Astrocyte of the spinal cord (primary cell): ENCODE data around the gene OR52N5.
A peak's percentile ranks its signal among the peaks of the same experiment; 100 is the strongest.

ENCODE experiments used
- DNase-seq: peaks from one replicate; pipeline ENCODE4 v3.0.0; 2011; ENCODE audit warnings: low read depth, low spot score
- H3K4me3 ChIP-seq: 2 replicates; pipeline ENCODE4 v1.5.1; 2011; ENCODE audit warnings: low read depth, mild to moderate bottlenecking, low read length, moderate library complexity
- CTCF ChIP-seq: IDR thresholded peaks from 2 replicates; pipeline ENCODE4 v1.5.1; 2012; ENCODE audit warnings: low read depth, mild to moderate bottlenecking, low read length, inconsistent platforms
- in situ Hi-C: cut with HindIII; loops from 2 replicates; pipeline ENCODE4 v1.10.0; 2017; ENCODE audit warnings: low sequenced_read_pairs

OR52N5 gene

GRCh38 chr11:5783255-5783654 lies at the start of gene OR52N5:
TSS of gene OR52N5 (minus strand) at chr11:5783355. CDS start at chr11:5778634, 4,721 bp downstream.
- no peak for TF ChIP-seq CTCF
- no peak for DNase-seq
- H3K4me3 ChIP-seq: no peak within 1 kb of the TSS
- in situ Hi-C loops: no loop called here

- DNase-seq: no peak
- no peak overlapping the region for H3K4me3 ChIP-seq
- in situ Hi-C loops: no loop called here
- TF ChIP-seq CTCF: no peak
Measured at GRCh38 chr11:5831196-5831829, 48.2 kb upstream of the OR52N5 start.

GRCh38 chr11:5818245-5818886 lies 35.2 kb upstream of the OR52N5 start:
- DNase-seq: no peak
- in situ Hi-C loops: no loop called here
- TF ChIP-seq CTCF: no peak
- H3K4me3 ChIP-seq: no peak overlapping the region

GRCh38 chr11:5815534-5815933 lies 32.4 kb upstream of the OR52N5 start:
- in situ Hi-C loops: no loop called here
- no peak for DNase-seq
- TF ChIP-seq CTCF: no peak
- H3K4me3 ChIP-seq: no peak overlapping the region

GRCh38 chr11:5809905-5810795 lies 27.0 kb upstream of the OR52N5 start:
- TF ChIP-seq CTCF: no peak
- DNase-seq: no peak
- no peak overlapping the region for H3K4me3 ChIP-seq
- in situ Hi-C loops: no loop called here

GRCh38 chr11:5809122-5809519 lies 26.0 kb upstream of the OR52N5 start:
- no peak for DNase-seq
- H3K4me3 ChIP-seq: peak overlapping the region; percentile 46
- in situ Hi-C loops: no loop called here
- TF ChIP-seq CTCF: no peak
